HPDE6-E6E7 (cell line): Measurements from ENCODE around the gene TMIE.
"Not testable (repeated sequence)": the region's sequence is repeated elsewhere in the genome, so short reads cannot be mapped to it uniquely, and the experiment has no call there.

Source experiments
- DNase-seq: peaks from one replicate; pipeline ENCODE4 v3.0.0; 2011; ENCODE audit warnings: missing footprints; ENCODE audit errors: extremely low spot score

Gene TMIE

DNA sequence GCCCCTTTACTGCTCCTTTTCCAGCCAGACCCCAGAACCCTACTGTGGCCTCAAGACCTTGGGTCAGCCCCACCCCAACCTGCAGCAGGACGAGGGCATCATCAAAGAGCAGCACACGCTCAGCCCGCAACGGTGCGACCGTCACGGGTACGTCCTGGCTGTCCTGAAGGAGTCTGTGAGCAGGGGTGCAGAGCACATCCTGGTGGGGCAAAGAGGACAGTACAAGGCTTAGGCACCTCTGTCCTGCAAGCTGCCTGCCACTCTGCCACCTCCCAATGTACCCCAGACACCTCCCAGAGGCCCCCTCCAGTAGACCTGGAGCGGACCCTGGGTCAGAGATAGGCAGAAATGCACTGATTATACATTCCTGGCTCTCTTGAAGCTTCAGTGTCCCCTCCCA lies 15.7 kb upstream of the TMIE start:
- no peak for DNase-seq

DNA sequence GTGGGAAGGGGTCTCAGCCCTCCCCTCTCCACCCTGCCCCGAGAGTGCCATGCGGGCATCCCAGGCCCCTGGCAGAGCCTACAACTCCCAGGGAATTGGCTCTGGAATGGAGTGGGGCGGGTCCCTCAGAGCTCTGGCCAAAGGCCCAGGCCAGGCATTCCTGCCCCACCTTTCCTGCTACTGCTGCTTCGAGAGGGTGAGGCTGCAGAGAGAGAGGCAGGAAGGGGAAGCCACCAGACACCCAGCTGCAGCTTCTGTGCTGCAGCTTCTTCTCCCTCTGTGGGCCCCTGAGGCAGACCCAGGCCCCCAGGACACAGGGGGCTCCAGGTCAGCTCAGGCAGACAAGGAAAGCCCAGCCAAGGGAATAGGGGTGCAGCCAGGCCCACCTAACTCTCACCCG lies 10.4 kb upstream of the TMIE start:
- no peak for DNase-seq

DNA sequence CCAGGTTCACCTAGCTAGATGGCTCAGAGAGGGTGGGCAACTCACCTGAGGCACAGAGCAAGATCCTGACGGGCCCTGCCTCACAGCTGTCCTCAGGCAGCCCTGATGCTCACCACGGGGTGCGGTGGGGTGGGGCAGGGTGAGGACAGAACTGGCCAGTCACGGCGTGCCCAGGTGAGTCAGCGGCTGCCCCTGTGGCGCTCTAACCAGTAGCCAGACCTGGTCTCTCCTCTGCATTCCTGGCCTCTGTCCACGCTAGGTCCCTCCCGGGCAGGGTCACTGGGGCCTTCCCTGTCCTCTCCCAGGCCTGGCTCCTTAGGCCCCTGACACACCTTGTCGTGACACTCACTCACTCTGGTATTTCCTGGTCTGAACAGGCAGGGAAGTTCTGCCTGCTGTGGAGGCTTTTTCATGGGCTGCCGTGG lies 8.6 kb upstream of the TMIE start:
- peak; percentile 60 for DNase-seq

DNA sequence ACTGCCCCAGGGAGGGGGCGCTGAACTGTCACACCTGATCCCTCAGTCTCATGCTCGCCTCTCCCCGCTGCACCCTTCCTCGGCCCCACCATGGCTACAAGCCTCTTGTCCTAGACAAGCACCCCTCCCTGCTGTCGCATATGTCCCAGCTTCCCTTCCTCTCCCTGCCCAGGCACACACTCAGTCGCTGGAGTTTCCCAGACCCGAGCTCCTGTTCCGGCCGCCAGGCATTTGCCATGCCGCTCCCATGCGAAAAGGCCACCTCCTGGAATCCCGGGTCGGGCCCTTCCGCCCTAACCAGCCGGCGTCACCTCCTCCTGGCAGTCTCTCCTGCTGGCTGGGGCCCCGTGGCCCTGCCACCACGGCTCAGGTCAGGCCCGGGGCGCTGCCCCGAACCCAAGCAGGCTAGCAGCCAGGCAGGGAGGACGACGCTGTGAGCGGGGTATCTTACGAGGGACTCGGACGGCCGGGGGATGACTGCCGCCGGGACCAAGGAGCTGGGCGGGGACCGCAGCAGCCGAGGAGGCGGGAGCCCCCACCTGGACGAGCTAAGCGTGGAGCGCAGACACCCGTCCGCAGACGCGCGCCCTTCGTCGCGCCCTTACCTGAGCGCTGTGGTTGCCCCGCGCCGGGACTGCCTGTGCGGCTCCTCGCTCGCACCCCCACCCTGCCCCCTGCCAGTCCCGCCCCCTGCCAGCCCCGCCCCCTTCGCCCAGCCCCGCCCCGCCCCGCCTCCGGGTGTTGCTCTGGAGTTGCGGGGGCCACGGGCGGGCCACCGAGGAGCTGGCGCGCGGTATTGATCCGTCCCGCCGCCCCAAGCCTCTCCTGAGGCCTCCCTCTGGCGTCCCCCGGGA lies 7.9 kb upstream of the TMIE start, which contains the start of gene ALS2CL:
ALS2CL (minus strand) TSS at position 642 of the 854 bp plus-strand sequence. CDS start 4,239 bp downstream, outside the sequence.
- no peak for DNase-seq

DNA sequence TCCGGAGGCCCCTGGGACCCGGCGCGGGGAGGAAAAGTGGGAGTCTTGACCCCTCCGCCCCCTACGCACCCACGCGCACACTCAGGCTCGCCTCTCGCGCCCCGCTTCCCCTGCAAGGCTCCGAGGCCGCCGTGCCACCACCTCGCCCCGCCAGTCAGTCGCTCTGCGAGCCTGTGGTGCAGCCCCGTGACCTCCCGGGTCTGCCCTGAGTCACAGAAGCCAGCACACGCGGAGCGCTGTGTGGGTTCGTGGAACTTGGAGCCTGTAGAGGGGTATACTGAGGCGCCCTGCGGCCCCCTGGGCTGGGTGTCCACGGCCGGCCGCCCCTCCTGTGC lies 7.3 kb upstream of the TMIE start:
- DNase-seq = no peak

GRCh38 chr3:46694520-46694919 lies 6.7 kb upstream of the TMIE start:
- no peak for DNase-seq

GRCh38 chr3:46695177-46695961 lies 5.8 kb upstream of the TMIE start:
- no peak for DNase-seq

GRCh38 chr3:46695962-46696894 lies 5.0 kb upstream of the TMIE start:
- no peak for DNase-seq

- DNase-seq = no peak
These were observed 1.3 kb upstream of the TMIE start for GRCh38 chr3:46699676-46700523.

- DNase-seq = no peak
These were observed 420 bp upstream of the TMIE start for GRCh38 chr3:46700772-46701171.

DNA sequence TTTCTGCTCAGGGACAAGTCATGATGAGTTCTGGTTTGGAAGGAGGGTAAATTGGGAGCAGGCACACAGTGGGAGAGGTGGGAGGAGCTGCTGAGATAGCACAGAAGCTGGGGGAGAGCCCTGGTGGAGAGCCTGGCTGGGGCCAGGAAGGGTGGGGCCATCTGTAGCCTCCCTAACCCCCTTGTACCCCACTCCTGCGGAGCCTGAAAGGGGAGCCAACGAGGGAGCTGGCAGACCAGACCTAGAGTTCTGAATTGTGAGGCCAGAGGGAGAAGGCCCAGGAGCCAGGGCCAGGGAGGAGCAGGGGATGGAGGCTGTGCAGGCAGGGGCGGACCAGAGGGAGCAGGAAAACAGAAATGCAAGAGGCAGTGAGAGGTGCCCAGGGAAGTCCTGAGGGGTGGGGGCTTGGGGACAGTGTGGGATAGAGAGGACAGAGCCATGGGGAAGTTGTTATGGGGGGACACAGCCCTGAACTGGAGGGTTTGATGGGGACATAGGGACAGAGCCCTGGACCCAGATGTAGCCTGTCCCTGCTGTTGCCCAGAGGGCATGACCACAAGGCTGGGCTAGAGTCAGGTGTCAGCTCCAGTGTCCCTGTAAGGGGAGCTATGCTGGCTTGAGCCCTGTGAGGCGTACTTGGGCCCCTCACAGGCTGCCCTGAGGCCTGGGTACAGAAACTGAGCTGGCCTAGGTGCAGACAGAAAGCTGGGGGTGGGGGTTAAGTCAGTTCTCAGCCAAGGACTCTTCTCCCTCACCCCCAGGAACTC lies 1.2 kb downstream of the TMIE start:
- no peak for DNase-seq

DNA sequence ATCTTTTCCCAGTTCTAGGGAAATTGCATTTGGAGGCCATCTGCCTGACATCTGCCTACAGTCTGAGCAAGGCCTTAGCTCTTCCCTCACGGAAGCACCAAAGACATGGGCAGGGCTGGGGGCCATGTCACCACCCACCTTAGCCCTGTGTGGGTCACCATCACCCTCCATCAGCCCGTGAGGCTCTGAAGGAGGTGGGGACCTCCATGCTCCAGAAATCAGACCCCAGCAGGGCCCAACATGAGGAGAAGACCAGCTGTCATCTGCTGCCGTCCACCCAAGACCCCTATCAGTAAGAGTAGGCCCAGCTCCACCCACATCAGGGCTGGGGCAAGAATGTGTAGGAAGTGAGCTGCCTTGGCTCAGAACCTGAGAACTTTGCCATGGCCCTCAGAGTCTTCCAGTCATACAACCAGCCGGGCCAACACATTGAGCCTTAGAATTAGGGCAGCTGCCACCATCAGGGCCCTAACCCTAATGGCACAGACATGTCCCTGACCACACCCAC lies 1.9 kb downstream of the TMIE start:
- DNase-seq = no peak

GRCh38 chr3:46704346-46704745 lies 3.2 kb downstream of the TMIE start:
- DNase-seq = not testable (repeated sequence)

DNA sequence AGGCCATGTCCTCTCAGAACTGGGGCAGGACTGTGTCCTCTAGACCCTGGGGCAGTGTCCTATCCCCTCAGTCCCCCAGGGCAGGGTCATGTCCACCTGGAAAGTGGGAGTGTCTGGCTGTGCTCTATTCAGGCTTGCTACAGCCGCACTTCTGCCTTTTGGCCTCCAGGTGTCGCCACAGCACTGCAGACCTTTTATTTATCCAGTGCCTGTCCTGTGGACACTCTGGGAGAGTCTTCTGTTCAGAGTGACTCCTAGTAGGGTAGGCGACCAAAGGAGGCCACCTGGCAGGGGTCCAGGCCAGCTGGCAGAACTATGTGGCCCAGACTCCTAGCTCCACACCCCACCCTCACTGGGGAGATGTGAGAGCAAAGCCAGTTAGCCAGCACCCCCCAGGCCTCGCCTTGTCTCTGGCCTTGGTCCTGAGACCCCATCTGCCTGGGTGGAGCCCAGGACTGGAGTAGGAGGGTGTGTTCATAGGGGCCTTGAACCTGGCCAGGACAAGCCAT lies 3.9 kb downstream of the TMIE start:
- peak; percentile 29 for DNase-seq

DNA sequence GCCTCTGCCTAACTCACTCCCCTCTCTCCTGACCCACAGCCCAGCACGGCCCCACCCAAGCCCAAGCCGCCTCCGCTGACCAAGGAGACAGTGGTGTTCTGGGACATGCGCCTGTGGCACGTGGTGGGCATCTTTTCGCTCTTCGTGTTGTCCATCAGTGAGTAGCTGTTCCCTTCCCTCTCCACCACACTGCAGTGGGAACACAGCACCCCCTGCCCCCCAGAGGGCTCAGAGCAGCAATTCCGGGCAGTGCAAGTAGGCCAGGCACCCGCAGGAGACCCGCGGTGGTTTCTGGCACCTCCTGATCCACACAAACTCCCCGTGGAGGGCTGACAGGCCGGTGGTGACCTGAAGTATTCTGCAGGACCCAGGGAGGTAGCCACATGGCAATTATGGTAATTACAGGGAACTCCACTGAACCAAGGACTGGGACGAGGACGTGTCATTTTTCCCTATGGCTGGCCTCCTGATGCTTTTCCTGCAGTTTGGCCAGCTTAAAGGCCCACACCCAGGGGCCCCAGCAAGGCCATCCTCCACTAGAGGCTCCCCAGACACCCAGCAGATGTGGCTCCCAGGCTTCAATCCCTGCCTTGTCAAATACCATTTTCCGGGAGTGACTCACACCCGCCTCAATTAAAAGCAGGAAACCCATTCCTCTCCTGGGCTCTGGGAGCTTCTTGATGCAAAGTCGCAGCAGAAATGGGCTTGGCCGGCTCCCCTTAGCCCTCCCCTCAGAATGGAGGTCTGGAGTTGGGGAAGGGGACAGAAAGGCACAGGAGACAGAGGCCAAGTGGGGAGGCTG lies 4.8 kb downstream of the TMIE start:
- DNase-seq = peak; percentile 46

- DNase-seq = no peak
These were observed 5.8 kb downstream of the TMIE start for GRCh38 chr3:46706771-46707582.

DNA sequence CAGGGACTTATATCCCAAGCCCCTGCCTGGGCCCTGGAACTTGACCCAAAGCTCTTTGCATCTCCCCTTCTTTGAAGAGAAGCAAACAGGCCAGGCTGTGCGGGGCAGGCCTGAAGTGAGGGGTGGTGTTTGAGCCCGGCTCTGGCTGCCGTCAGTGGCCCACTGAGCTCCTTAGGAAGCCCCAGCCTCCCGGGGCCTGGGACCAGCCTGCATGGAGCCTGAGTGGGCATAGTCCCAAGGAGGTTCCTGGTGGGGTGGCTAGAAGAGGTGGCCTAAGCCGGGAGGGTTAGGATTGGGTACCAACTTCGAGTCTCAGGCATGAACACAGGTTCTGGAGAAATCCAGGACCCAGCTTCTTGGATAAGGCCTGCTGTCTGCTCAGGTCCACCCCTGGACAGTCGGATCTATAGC lies 6.4 kb downstream of the TMIE start:
- DNase-seq = no peak
